Activated naive CD4-positive, alpha-beta T cell treated with anti-CD3 and anti-CD28 coated beads, Interleukin-2, amount 50 U/mL, for 24 hours (primary cell): ENCODE results near the gene NWD2.

ENCODE experiments used
- H3K27ac Mint-ChIP-seq: one replicate; pipeline ENCODE4 v1.8.0; 2021; ENCODE audit warnings: mild to moderate bottlenecking, mixed read lengths
- H3K27me3 Mint-ChIP-seq: one replicate; pipeline ENCODE4 v1.8.0; 2021; ENCODE audit warnings: mixed read lengths
- H3K36me3 Mint-ChIP-seq: one replicate; pipeline ENCODE4 v1.8.0; 2021; ENCODE audit warnings: mixed read lengths
- H3K4me1 Mint-ChIP-seq: one replicate; pipeline ENCODE4 v1.8.0; 2021; ENCODE audit warnings: mixed read lengths
- H3K4me3 Mint-ChIP-seq: one replicate; pipeline ENCODE4 v1.8.0; 2021; ENCODE audit warnings: mild to moderate bottlenecking, mixed read lengths
- H3K9me3 Mint-ChIP-seq: one replicate; pipeline ENCODE4 v1.8.0; 2021; ENCODE audit warnings: mixed read lengths

The NWD2 gene

DNA sequence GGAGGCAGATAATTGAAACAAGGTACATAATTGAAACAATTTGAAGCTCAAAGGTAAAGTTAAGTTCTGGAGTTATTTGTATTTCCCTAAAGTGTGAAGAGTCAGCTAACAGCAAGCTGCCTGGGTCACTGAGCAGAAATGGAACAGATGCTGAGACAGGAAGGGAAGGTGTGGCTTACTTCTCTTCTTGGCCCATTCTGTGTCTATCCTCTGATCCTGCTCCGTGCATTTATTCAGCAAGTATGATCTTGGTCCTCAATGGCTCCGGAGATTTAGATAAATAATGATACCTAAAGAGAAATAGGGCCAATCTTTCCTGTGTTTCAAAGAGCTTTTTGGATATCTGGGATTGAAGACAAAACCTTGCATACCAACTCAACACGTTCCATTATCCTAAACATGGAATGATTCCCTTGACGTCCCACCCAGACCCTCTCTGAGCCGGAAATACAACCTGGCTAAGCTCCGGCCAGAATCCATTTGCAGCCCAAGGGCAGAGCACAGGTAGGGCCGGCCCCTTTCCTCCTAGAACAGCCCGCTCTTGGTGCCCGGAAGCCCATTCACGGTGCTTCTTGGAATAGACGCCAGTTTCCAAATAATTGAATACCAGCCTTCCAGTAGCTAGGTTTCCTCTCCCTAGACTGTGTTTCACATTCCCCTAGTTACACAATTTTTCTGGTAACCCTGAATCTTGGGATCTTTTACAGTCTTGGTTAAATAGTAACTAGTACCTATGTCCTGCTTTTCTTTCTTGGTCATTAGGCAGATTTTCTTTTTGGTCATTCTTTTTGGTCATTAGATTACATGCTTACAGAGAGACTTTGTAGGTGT, 211.0 kb downstream of the NWD2 start:
- Mint-ChIP-seq H3K9me3 (no peaks in the 10 kb centered on the region), H3K36me3 (no peaks in the 10 kb centered on the region), H3K4me1 (peaks cover 17% of the 10 kb centered on the region), H3K27me3 (peaks cover 43% of the 10 kb centered on the region), H3K27ac (no peak overlapping the region), H3K4me3 (no peak overlapping the region)

DNA sequence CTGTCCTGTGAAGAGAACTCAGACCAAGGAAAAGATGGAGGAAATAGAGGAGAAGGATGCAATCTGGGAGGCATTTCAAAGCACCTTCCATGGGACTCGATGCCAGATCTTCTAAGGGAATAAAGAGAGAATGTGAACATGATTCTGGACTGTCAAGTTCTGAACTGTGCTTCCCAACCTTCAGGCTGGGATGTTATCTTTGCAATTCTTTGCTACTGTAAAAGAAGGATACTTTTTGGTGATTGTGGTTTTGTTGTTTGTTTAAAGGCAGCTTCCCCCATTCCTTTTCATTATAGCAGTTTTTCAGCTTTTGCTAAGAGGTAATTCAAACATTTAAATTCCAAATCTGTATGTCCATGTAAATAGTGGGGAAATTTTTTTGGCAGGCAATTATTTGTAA, 217.3 kb downstream of the NWD2 start:
- Mint-ChIP-seq H3K9me3 (no peaks in the 10 kb centered on the region), H3K4me3 (no peak overlapping the region), H3K27me3 (peaks cover 19% of the 10 kb centered on the region), H3K4me1 (no peaks in the 10 kb centered on the region), H3K36me3 (no peaks in the 10 kb centered on the region), H3K27ac (no peak overlapping the region)

DNA sequence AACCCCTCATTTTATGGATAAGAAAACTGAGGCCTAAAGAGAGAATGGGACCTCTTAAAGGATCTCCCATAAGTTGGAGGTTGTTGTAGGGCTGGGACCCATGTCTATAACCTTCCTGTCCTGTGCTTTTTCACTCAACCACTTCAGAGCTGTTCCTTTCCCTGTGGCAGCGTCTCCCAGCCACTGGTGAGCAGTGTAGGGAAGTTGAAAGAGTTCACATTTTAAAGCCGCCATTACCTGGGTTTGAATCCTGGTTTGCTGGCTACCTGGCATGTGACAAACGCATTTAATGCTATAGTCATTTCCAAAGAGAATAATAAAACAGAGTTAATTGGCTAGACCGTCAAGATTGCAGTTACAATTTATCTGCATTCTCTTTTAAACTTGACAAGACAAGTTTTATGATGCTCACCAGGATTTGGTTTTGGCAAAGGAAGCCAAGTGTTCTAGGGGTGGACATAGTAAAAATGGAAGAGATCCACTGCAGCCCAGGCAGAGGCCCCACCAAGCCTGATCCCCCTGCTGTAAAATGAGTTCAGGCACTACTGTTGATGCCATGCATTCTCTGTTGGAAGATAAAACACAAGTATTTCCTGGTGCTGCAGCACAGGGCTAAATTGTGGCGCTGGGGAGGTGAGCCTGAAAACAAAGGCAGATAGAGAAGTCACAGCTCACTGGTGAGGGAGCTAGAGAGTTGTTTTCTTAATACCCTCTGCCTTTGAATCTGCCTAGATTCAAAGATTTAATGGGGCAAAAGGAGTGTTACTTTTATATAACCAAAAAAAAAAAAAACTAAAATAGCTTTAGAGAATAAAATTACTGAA, 218.7 kb downstream of the NWD2 start:
- Mint-ChIP-seq H3K36me3 (no peaks in the 10 kb centered on the region), H3K4me3 (no peak overlapping the region), H3K4me1 (no peaks in the 10 kb centered on the region), H3K9me3 (no peaks in the 10 kb centered on the region), H3K27me3 (peaks cover 17% of the 10 kb centered on the region), H3K27ac (no peak overlapping the region)

DNA sequence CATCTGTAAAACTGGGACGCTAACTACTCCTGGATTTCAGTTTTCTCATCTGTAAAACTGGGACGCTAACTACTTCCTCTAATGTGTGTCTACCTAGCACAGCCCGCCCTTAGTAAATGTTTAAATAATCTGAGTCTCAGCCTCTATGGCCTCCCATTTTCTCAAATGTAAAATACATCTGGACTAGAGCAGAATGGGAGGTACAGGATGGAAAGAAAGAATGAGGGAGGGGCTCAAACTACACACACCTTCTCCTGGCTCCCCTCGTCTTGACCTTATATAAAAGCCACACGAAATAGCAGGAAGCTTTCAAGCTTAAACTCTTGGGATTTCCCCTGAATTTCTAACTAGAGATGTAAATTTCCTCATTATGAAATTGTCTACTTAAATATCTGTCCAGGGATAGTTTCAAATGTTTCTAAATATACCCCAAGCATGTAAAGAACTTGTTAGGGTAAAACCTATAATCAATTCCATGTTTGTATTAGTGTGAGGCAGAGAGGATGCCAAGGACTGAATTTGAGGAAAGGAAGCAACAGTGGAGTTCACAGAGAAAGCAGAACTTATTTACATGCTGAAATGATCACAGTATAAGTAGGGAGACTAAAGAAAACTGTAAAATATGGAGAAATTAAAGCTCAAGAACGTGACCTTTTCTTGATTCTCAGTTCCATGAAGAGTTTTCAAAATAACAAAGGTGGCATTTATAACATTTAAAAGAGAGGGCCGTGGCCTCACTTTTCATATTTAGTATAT, 220.0 kb downstream of the NWD2 start:
- H3K9me3 Mint-ChIP-seq, result no peaks in the 10 kb centered on the region
- no peak overlapping the region for H3K4me3 Mint-ChIP-seq
- H3K36me3 Mint-ChIP-seq, result no peaks in the 10 kb centered on the region
- peaks cover 12% of the 10 kb centered on the region for H3K27me3 Mint-ChIP-seq
- no peak overlapping the region for H3K27ac Mint-ChIP-seq
- H3K4me1 Mint-ChIP-seq, result no peaks in the 10 kb centered on the region

DNA sequence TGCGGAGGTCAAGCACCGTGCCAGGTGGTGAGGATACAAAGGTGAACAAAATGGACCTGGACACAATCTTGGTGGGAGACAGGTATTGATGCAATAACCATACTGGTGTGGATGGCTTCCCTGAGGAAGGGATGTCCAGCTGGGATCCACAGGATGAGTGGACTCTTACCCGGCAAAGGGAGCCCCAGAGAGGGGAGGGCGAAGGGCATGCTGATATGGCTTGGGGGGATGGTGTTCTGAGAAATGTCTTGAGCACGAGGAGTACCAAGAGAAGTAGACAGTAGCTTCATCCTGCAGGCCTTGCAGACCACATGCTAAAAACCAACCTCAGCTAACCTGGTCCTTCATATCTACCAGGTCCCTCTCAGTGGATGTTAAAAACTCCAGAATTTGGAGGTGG, 220.8 kb downstream of the NWD2 start:
- H3K27me3 Mint-ChIP-seq, result peaks cover 11% of the 10 kb centered on the region

DNA sequence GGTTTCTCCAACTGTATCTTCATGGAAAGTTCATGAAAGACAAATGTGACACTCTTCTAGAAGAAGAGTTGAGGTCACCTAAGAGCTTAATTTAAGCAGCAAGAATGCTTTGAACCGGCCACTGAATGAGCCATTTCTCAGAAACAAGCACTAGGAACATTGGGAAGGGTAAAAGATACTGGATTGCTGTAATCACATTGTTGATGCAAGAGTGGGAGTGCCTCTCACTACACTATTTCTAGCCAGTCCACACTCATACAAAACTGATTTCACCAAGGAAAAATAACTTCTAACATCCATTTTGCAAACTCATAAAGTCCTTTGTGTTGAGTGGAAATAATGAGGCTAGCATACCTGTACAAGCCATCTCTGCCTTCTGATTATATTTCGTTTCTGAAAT, 221.3 kb downstream of the NWD2 start:
- Mint-ChIP-seq H3K36me3 (no peaks in the 10 kb centered on the region), H3K27me3 (peaks cover 10% of the 10 kb centered on the region), H3K4me3 (no peak overlapping the region), H3K27ac (no peak overlapping the region), H3K4me1 (no peaks in the 10 kb centered on the region), H3K9me3 (no peaks in the 10 kb centered on the region)

More for the DNA sequence above, 220.8 kb downstream of the NWD2 start:
- Mint-ChIP-seq H3K36me3 (no peaks in the 10 kb centered on the region), H3K27ac (no peak overlapping the region), H3K4me3 (no peak overlapping the region), H3K9me3 (no peaks in the 10 kb centered on the region), H3K4me1 (no peaks in the 10 kb centered on the region)

DNA sequence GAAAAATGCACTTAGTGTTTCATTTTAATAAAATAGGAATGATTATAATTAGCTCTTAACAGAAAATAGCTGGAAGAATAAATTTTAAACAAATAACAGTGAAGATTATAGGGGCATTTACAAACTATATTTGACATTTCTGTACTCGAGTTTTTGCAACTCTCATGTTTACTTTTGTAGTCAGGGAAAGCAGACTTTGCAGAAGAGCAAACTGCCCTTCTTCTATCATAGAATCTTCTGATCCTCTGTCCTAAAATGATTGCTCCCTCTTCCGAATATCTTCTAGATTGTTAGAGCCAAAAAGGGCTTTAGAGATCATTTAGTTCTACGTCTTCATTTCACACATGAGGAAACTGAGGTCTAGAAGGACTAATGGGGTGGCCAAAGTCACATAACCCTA, 222.7 kb downstream of the NWD2 start:
- H3K9me3 Mint-ChIP-seq, result no peaks in the 10 kb centered on the region
- H3K4me1 Mint-ChIP-seq, result no peaks in the 10 kb centered on the region
- H3K27me3 Mint-ChIP-seq, result peaks cover 4% of the 10 kb centered on the region
- H3K4me3 Mint-ChIP-seq, result no peak overlapping the region
- no peak overlapping the region for H3K27ac Mint-ChIP-seq
- H3K36me3 Mint-ChIP-seq, result no peaks in the 10 kb centered on the region

DNA sequence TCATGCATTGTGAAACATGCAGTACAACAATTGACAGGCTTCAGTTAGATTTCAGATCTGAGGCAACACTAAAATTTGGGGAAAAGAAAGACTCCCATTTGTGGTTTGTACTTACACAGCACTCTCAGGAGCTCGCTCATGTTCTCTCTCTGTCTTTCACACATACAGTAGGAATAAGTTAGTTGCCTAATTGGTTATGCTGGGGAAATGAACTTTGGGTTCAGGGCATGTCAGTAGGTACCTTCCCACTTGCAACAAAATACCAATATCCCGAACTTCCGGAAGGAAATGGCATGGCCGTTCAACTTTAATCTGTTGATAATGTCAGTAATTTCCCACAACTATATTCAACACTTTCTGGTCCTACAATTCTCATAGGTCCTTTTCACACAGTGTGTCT, 223.3 kb downstream of the NWD2 start:
- H3K4me1 Mint-ChIP-seq, result no peaks in the 10 kb centered on the region
- no peaks in the 10 kb centered on the region for H3K36me3 Mint-ChIP-seq
- H3K4me3 Mint-ChIP-seq, result no peak overlapping the region
- no peak overlapping the region for H3K27ac Mint-ChIP-seq
- no peaks in the 10 kb centered on the region for H3K9me3 Mint-ChIP-seq
- H3K27me3 Mint-ChIP-seq, result peaks cover 7% of the 10 kb centered on the region

DNA sequence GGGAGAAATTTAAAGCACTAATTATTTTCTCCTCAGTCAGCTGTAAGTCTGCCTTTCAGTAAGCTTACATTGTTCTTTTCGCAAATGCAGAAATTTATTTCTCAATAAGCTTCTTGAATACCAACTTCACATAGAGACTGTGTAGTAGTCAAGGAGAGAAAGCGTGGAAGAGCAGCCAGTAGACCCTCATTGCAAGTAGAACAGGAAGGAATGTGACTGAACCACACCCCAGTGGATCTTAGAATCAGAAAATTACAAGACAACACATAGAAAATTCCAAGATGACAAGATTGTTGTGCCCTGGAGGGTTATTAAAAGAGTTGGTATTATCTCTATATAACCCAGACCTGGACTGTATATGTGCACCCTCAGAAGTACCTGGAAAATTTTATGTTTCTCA, 224.7 kb downstream of the NWD2 start:
- no peaks in the 10 kb centered on the region for H3K4me1 Mint-ChIP-seq
- H3K27me3 Mint-ChIP-seq, result peaks cover 14% of the 10 kb centered on the region
- no peak overlapping the region for H3K27ac Mint-ChIP-seq
- H3K9me3 Mint-ChIP-seq, result no peaks in the 10 kb centered on the region
- no peaks in the 10 kb centered on the region for H3K36me3 Mint-ChIP-seq
- H3K4me3 Mint-ChIP-seq, result no peak overlapping the region

DNA sequence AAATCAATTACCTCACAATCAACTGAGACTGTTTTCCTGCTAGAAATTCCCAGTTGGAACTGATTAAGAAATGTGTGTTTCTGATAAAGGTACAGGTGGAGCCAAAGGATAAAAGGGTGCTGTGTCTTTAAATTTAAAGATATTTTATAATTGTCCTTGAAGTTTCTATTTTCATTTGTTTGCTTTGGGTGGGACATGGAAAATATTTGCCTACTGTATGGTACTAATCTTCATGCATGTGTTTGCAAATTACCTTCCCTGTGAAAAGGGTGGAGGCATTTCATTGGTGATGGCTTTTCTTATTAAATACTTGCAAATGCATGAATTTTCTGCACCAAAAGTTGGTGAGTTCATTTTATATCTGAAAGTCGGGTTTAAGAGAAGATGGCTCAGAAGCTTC, 225.7 kb downstream of the NWD2 start:
- no peak overlapping the region for H3K4me3 Mint-ChIP-seq
- H3K27ac Mint-ChIP-seq, result no peak overlapping the region
- H3K9me3 Mint-ChIP-seq, result no peaks in the 10 kb centered on the region
- peaks cover 15% of the 10 kb centered on the region for H3K27me3 Mint-ChIP-seq
- H3K4me1 Mint-ChIP-seq, result no peaks in the 10 kb centered on the region
- no peaks in the 10 kb centered on the region for H3K36me3 Mint-ChIP-seq

DNA sequence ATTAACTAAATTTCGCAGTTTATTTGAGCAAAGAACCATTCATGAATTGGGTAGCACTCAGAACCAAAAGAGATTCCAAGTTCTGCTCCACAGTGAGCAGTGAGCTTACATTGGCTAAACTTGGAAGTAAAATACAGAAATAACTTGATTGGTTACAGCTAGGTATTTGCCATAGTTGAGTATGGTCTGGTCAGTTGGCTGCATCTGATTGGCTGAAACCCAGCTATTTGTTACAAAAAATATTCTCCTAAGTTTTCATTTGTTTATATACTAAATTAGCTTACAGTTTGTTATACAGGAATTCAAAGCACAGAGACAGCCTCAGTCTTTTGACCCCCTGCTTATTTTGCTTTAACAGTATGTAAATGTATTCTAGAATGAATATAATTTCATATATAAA, 226.6 kb downstream of the NWD2 start:
- peaks cover 15% of the 10 kb centered on the region for H3K27me3 Mint-ChIP-seq
- H3K27ac Mint-ChIP-seq, result no peak overlapping the region
- H3K4me1 Mint-ChIP-seq, result no peaks in the 10 kb centered on the region
- no peak overlapping the region for H3K4me3 Mint-ChIP-seq
- no peaks in the 10 kb centered on the region for H3K9me3 Mint-ChIP-seq
- no peaks in the 10 kb centered on the region for H3K36me3 Mint-ChIP-seq

DNA sequence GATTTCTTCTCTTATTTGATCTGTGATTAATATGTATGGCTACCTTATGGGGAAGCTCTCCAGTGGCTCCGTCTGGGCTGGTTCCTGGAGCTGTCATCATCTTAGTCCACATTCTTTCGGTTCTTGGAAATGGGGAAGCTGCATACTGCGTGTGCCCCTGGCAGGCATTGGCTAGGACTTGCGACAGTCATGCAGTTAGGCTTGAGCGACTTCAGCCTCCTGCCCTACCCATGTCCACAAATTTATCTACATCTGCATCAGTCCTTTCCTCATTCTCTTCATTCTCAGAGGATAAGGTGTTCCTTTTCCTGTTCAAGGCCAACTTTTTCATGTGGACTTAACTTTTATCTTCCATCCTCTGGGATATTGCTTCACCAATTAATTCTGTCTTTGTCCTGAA, 227.4 kb downstream of the NWD2 start:
- Mint-ChIP-seq H3K4me1 (no peaks in the 10 kb centered on the region), H3K36me3 (no peaks in the 10 kb centered on the region), H3K27me3 (peaks cover 18% of the 10 kb centered on the region), H3K9me3 (no peaks in the 10 kb centered on the region), H3K27ac (no peak overlapping the region), H3K4me3 (no peak overlapping the region)

DNA sequence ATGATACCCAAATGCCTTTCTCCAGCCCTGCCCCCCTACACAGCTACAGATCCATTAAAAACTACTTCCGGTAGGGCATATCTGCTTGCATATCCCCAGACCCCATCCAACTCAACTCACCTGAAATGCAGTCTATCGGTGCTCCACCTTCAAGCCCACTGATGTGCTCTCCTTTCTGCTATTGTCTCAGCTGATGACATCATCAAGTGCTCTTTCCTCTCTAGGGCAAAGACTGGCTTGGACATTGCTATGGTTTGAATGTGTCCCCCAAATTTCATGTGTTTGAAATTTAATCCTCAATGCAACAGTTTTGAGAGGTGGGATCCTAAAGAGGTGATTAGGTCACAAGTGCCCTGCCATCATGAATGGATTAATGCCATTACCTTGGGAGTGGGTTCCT, 229.3 kb downstream of the NWD2 start:
- H3K9me3 Mint-ChIP-seq, result no peaks in the 10 kb centered on the region
- H3K27me3 Mint-ChIP-seq, result peaks cover 23% of the 10 kb centered on the region
- H3K4me1 Mint-ChIP-seq, result no peaks in the 10 kb centered on the region
- no peak overlapping the region for H3K27ac Mint-ChIP-seq
- no peak overlapping the region for H3K4me3 Mint-ChIP-seq
- H3K36me3 Mint-ChIP-seq, result no peaks in the 10 kb centered on the region

DNA sequence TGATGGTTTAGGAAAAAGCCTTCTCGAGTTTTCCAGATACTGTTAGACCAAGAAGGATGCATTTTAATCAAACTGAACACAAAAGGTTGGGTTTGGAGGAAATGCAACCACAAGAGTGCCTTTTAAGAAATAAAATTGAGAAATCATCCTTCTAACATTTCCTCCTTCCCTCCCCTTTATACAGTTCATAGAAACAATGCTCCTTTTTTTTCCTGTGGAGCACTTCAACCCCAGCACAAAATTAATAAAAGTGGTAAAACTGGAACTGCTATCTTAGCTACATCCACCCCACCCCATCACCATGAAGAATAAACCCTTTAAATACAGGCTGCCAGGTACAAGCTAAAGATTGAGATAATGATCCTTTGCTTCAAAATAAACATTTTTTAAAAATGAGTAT, 230.5 kb downstream of the NWD2 start:
- H3K9me3 Mint-ChIP-seq, result no peaks in the 10 kb centered on the region
- H3K4me1 Mint-ChIP-seq, result no peaks in the 10 kb centered on the region
- H3K27ac Mint-ChIP-seq, result no peak overlapping the region
- H3K27me3 Mint-ChIP-seq, result peaks cover 31% of the 10 kb centered on the region
- H3K4me3 Mint-ChIP-seq, result no peak overlapping the region
- H3K36me3 Mint-ChIP-seq, result no peaks in the 10 kb centered on the region

DNA sequence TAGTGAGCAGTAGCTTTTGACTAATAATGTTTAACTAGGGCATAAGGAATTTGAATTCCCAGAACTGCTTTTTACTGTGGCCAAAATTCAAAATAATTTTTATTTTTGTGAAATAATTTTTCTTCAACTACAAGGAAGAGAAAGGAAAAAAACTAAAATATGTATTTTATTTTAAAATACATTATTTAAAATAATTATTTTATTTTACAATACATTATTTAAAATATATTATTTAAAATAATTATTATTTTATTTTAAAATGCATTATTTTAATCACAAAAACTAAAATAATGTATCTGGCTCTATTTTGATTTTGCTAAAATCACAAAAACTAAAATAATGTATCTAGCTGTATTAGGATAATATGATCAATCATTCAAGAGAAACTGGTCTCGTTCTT, 231.2 kb downstream of the NWD2 start:
- H3K36me3 Mint-ChIP-seq, result no peaks in the 10 kb centered on the region
- no peaks in the 10 kb centered on the region for H3K9me3 Mint-ChIP-seq
- peaks cover 31% of the 10 kb centered on the region for H3K27me3 Mint-ChIP-seq
- H3K4me3 Mint-ChIP-seq, result no peak overlapping the region
- no peak overlapping the region for H3K27ac Mint-ChIP-seq
- H3K4me1 Mint-ChIP-seq, result no peaks in the 10 kb centered on the region

DNA sequence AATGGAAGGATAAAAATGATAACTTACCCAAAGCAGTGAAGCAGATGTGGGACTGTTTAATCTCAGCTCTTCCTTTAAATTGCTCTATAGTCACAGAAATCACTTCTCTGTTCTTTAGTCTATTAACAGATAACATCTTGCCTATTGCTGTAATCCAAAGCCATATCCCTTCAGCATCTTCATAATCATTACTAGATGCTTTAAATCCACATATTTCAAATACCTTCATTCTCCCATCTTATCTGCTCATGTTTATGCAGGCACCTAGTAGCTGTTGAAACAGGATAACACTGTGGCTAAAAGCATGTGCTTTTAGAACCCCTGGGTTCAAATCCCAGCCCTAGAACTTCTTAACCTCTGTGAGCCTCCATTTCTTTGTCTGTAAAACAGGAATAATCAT, 231.7 kb downstream of the NWD2 start:
- H3K36me3 Mint-ChIP-seq, result no peaks in the 10 kb centered on the region
- H3K9me3 Mint-ChIP-seq, result no peaks in the 10 kb centered on the region
- no peak overlapping the region for H3K27ac Mint-ChIP-seq
- no peak overlapping the region for H3K4me3 Mint-ChIP-seq
- H3K27me3 Mint-ChIP-seq, result peaks cover 31% of the 10 kb centered on the region
- H3K4me1 Mint-ChIP-seq, result no peaks in the 10 kb centered on the region
